GM12865 (cell line): ENCODE measurements around the gene NEDD4L.

ENCODE experiments used
- DNase-seq: peaks from one replicate; pipeline ENCODE4 v3.0.0; 2010; ENCODE audit warnings: low read depth
- H3K4me3 ChIP-seq: 2 replicates; pipeline ENCODE4 v1.5.1; 2011; ENCODE audit warnings: mild to moderate bottlenecking, low read depth, low read length, control low read depth
- TF ChIP-seq, protein P1 (sequence below): IDR thresholded peaks from 2 replicates; pipeline ENCODE4 v1.5.1; 2011; ENCODE audit warnings: low read length, control low read depth, low read depth, inconsistent platforms; ENCODE audit not compliant: insufficient read depth; ENCODE audit errors: missing control alignments

Gene NEDD4L

DNA sequence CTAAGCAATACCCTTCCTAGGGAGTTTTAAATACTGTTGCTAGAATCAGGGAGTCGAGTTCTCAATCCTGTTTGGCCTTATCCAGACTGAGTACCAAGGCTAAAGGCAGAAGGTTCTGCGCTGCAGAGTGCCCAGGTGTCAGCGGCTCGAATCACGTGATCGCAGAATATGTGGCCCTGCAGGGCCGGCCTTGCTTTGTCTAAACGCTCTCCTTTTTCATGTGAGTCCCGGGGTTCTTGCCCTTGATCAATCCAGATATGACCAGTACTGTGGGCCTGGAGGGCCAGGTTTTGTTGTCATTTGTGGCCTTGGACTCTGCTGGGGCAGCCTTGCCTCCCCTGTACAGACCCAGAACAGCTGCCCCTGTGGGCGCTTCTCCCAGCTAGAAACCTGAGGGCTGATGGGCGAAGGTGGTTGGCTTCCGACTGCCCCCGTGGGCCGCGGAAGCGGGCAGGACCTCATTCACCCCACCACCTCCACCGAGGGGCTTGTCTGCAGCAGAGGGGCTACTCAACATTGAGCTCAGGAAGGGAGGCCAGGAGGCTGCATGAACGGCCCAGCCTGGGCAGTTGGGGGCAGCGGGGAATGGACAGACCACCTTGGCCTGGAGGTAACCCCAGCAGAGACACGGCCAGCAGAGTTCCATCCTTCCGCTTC lies 359.9 kb downstream of the NEDD4L start:
- TF ChIP-seq, protein P1, sequence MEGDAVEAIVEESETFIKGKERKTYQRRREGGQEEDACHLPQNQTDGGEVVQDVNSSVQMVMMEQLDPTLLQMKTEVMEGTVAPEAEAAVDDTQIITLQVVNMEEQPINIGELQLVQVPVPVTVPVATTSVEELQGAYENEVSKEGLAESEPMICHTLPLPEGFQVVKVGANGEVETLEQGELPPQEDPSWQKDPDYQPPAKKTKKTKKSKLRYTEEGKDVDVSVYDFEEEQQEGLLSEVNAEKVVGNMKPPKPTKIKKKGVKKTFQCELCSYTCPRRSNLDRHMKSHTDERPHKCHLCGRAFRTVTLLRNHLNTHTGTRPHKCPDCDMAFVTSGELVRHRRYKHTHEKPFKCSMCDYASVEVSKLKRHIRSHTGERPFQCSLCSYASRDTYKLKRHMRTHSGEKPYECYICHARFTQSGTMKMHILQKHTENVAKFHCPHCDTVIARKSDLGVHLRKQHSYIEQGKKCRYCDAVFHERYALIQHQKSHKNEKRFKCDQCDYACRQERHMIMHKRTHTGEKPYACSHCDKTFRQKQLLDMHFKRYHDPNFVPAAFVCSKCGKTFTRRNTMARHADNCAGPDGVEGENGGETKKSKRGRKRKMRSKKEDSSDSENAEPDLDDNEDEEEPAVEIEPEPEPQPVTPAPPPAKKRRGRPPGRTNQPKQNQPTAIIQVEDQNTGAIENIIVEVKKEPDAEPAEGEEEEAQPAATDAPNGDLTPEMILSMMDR: no peak
- no peak overlapping the region for H3K4me3 ChIP-seq
- DNase-seq: no peak

DNA sequence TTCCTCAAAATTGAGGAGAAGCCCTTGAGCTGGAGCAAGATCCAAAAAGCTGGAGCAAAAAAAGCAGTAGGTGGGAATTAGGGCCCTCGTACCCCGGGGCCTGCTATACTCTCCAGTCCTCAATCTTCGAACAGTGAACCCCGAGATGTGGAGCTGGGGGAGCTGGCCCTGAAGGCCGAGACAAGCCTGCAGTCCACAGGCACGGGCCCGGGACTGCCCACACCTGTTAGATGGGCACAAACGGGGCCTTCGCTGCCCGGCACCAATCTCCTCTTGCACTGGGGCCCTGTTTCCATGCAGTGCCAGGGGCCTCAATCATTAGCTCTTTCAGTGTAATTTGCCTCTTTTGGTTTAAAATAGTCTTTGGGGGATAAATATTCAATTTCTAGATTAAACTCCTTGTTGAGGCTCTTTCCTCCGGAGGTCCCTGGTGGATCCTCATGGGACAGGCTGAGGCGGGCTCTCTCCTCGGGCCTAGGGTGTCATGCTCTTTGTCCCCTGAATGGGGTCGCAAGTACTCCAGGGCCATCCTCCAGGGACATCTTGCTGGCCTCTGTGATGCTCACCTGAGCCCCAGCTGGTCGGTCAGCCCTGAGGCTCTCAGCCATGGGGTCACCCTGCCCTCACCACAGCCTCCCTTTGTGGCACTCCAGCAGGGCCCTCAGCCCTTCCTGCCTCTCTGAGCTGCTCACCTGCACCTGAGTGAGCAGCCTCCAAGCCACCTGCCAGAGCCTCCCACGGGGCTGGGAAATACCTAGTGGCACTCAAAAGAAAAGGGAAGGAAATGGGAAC lies 361.3 kb downstream of the NEDD4L start:
- TF ChIP-seq, protein P1: no peak
- DNase-seq: no peak

DNA sequence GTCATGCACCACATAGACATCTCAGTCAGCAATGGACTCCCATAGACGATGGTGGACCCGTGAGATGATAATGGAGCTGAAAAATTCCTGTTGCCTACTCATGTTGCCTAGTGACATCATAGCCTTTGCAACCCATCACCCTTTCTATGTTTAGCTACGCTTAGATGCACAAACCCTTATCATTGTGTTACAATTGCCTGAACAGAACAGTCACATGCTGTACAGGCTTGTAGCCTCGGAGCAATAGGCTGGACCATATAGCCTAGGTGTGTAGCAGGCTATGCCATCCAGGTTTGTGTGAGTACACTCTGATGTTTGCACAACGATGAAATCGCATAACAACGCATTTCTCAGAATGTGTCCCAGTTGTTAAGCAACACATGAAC lies 363.2 kb downstream of the NEDD4L start:
- DNase-seq: no peak
- H3K4me3 ChIP-seq: no peak overlapping the region
- TF ChIP-seq, protein P1: no peak

More for the DNA sequence above, 361.3 kb downstream of the NEDD4L start:
- no peak overlapping the region for H3K4me3 ChIP-seq

DNA sequence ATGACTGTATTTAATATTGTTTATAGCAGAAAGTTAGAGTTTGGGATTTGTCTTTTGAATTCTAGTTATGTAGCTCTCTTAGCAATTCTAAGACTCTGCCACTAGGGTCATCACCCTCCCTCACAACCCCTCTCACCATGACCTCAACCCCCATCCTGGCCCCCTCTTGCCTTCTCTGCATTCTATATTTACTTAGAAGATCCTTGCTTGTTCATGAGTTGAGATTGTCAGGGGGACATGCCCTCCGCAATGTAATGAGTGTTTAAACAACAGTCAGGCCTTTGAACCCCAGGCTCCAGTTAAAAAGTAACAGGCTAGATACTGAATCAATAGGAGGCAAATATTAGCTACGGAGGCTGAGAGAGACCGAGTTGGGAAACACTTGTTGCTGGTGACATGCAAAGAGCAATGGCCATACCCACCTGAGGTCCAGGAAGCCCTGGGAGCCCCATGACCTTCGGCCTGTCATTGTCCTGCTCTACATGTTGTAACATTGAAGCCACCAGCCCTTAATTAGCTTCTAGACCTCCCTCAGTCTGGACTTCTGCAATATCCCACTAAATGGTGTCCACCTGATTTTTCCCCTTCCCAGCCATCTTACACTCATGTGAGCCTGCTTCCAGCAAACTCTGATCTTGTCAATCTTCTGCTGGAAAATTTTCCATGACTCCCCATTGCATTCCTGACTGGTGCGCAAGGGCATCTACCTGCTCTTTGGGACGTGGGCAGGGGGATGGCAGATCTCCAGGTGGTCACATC lies 363.8 kb downstream of the NEDD4L start:
- no peak for DNase-seq
- TF ChIP-seq, protein P1: no peak

DNA sequence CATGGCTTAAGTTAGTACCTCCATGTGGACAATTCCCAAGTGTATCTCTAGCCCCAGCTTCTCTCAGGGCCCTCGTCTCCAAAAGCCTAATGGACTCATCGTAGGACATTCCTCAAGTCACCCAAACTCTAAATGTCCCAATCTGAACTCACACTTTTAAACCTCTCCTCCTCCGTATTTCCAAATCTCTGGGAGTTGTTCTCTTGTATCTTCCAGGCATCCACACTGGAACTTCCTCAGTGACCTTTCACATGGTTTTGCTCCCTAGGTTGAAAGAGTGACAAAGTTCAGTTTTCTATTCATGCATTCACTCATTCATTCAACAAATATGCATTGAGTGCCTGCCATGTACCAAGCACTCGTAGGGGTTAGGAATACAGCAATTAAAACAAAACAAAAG lies 364.6 kb downstream of the NEDD4L start:
- TF ChIP-seq, protein P1: no peak
- H3K4me3 ChIP-seq: no peak overlapping the region
- DNase-seq: no peak

More for the DNA sequence above, 363.8 kb downstream of the NEDD4L start:
- H3K4me3 ChIP-seq: no peak overlapping the region

DNA sequence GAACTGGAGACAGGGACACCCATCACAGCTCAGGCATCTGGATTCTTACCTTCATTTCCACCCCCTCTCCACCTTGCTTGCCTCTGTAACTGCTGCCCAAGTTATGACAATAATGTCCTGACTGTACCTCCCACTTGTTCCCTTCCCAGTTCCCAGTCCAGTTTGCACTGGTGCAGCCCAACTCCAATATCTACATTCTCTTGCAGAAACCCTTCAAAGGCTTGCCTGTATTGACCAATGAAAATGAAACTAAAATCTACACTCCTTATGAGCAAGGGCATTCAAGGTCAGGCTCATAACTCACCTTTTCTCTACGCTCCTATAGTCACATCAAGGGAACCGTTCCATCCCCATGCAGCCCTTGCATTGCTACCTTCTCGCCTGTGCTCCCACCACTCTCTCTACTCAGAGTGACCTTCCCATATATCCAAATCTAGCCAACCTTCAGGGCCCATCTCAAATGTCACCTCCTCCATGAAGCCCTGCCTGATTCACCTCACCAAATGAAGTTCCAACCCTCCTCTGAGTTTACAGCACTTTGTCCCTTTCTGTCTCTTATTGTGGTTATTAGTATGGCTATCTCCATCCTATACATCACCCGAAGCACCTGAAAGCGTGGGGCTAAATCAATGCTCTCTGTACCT lies 365.9 kb downstream of the NEDD4L start:
- no peak for DNase-seq
- no peak overlapping the region for H3K4me3 ChIP-seq
- TF ChIP-seq, protein P1: no peak
